Lower lobe of right lung (tissue), 2 donors: ENCODE results near the gene FILIP1L. TPM values are rescaled to one million over a fixed set of nuclear protein-coding genes. Genes with fewer than 3 reads are reported as not detected.

Experiments used
- ATAC-seq, 2 donors: fragments of 200-7000 bp; cut with Tn5 transposase; one replicate each; pipeline ENCODE4 v1.9.1; 2020 to 2022; ENCODE audit warnings: mild to moderate bottlenecking in 2 of 2, moderate library complexity in 2 of 2
- DNase-seq: peaks from one replicate; pipeline ENCODE4 v3.0.0-alpha.2; 2020
- H3K27ac ChIP-seq: fragments of 200-600 bp; one replicate; pipeline ENCODE4 v1.8.0; 2022
- H3K27me3 ChIP-seq: fragments of 200-600 bp; one replicate; pipeline ENCODE4 v1.8.0; 2022; ENCODE audit warnings: low read depth
- H3K36me3 ChIP-seq: fragments of 200-600 bp; one replicate; pipeline ENCODE4 v1.8.0; 2022; ENCODE audit warnings: mild to moderate bottlenecking
- H3K4me1 ChIP-seq: fragments of 200-600 bp; one replicate; pipeline ENCODE4 v1.8.0; 2022
- H3K4me3 ChIP-seq: fragments of 200-600 bp; one replicate; pipeline ENCODE4 v1.8.0; 2022; ENCODE audit warnings: mild to moderate bottlenecking
- H3K9me3 ChIP-seq: fragments of 200-600 bp; one replicate; pipeline ENCODE4 v1.8.0; 2022
- intact Hi-C: fragments of 100-400 bp; cut with DNase I; formaldehyde crosslinking; loops from one replicate; pipeline ENCODE4 v1.11.0; 2022
- total RNA-seq: library from RNA; stranded (reverse); fragmentation: NEBNext Ultra II Directional; extraction: Animal tissue kit (Norgen Biotek cat#: 25700); gene quantifications from one replicate; pipeline ENCODE4 v1.2.1, GENCODE V29; 2021
- TF ChIP-seq, protein P1 (sequence below): fragments of 200-600 bp; IDR thresholded peaks from one replicate; pipeline ENCODE4 v1.8.0; 2022; ENCODE audit warnings: antibody characterized with exemption, mild to moderate bottlenecking
- donor health status: DM: no; HTN: yes; CAD: no; lungs with severe emphysema.

The FILIP1L gene
- total RNA-seq, 1 donor from 2014 or later, result 25.0 TPM

DNA sequence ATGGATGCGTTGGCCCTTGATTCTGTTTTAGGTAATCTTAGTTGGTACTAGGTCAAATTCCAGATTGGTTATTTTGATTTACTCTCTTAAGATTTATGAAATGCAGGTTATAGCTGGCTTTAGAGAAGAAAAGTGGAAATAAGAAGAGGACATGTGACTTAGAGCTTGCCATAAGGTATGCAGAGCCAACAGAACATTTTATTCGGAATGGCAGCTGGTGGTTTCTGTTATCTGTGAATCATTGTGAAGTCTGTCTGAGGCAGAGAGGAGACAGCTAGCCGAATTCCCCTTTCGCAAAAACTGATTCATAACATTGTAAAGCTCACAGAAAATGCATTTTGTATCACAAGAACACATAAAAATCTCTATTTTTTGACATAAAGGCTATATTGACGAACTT lies 82.1 kb downstream of the FILIP1L start:
- TF ChIP-seq, protein P1, sequence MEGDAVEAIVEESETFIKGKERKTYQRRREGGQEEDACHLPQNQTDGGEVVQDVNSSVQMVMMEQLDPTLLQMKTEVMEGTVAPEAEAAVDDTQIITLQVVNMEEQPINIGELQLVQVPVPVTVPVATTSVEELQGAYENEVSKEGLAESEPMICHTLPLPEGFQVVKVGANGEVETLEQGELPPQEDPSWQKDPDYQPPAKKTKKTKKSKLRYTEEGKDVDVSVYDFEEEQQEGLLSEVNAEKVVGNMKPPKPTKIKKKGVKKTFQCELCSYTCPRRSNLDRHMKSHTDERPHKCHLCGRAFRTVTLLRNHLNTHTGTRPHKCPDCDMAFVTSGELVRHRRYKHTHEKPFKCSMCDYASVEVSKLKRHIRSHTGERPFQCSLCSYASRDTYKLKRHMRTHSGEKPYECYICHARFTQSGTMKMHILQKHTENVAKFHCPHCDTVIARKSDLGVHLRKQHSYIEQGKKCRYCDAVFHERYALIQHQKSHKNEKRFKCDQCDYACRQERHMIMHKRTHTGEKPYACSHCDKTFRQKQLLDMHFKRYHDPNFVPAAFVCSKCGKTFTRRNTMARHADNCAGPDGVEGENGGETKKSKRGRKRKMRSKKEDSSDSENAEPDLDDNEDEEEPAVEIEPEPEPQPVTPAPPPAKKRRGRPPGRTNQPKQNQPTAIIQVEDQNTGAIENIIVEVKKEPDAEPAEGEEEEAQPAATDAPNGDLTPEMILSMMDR, result no peak
- Histone ChIP-seq H3K4me1 (no peaks in the 10 kb centered on the region), H3K9me3 (no peaks in the 10 kb centered on the region), H3K27me3 (no peaks in the 10 kb centered on the region), H3K36me3 (no peaks in the 10 kb centered on the region), H3K4me3 (no peak overlapping the region), H3K27ac (no peak overlapping the region)
- intact Hi-C loops, result no loop called here
- ATAC-seq, result no peak
- DNase-seq, result no peak

GRCh38 chr3:100030914-100031425 lies 83.3 kb downstream of the FILIP1L start:
- intact Hi-C loops, result no loop called here
- Histone ChIP-seq H3K36me3 (no peaks in the 10 kb centered on the region), H3K27me3 (no peaks in the 10 kb centered on the region), H3K27ac (no peak overlapping the region), H3K4me3 (no peak overlapping the region), H3K4me1 (no peaks in the 10 kb centered on the region), H3K9me3 (no peaks in the 10 kb centered on the region)
- ATAC-seq, result no peak
- TF ChIP-seq, protein P1, result no peak
- no peak for DNase-seq

DNA sequence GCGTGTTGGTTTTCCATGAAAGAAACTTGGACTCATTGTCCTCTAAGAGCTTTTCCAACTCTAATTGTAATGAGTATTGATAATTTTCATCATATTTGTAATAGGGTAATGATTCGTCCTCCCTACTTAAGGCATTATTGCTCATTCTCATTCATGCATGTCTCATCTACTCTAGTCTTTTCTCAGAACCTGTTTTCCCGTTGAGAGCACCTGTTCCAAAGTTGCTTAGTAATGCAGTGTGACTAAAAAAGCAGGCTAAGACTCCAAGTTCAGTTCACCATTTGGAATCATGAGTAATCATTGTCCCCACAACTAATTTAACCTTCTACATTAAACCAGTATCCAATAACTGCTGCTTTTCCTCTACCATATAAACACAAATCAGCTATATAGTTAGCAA lies 84.0 kb downstream of the FILIP1L start:
- Histone ChIP-seq H3K27ac (no peak overlapping the region), H3K4me1 (no peaks in the 10 kb centered on the region), H3K4me3 (no peak overlapping the region), H3K36me3 (no peaks in the 10 kb centered on the region), H3K27me3 (no peaks in the 10 kb centered on the region), H3K9me3 (no peaks in the 10 kb centered on the region)
- DNase-seq (no peak), ATAC-seq (no peak)
- TF ChIP-seq, protein P1, result no peak
- intact Hi-C loops, result no loop called here

DNA sequence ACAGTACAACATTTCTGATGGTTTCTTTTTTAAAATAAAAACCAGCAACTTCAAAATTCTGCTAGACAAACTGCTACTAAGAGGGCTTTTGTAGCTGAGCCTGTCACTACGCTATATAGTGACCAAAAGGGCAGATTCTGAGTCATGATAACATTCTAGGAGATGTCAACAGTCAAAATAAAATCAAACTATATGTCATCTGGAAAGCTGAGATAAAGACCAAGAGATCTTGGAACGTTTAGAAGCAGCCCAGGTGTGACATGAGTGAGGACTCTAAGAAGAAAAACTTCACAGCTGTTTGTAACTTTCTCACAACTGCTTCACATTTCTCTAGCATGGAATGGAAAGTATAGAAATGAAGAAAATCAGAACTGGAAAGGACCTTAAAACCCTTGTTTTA lies 84.6 kb downstream of the FILIP1L start:
- TF ChIP-seq, protein P1, result no peak
- H3K4me3 ChIP-seq, result no peak overlapping the region
- ATAC-seq (no peak), DNase-seq (no peak)
- intact Hi-C loops, result no loop called here
- no peak overlapping the region for H3K27ac ChIP-seq
- H3K27me3 ChIP-seq, result no peaks in the 10 kb centered on the region
- no peaks in the 10 kb centered on the region for H3K36me3 ChIP-seq
- no peaks in the 10 kb centered on the region for H3K4me1 ChIP-seq
- H3K9me3 ChIP-seq, result no peaks in the 10 kb centered on the region

GRCh38 chr3:100029052-100029451 lies 85.2 kb downstream of the FILIP1L start:
- ATAC-seq (no peak), DNase-seq (no peak)
- Histone ChIP-seq H3K4me3 (no peak overlapping the region), H3K9me3 (no peaks in the 10 kb centered on the region), H3K36me3 (no peaks in the 10 kb centered on the region), H3K4me1 (no peaks in the 10 kb centered on the region), H3K27me3 (no peaks in the 10 kb centered on the region), H3K27ac (no peak overlapping the region)
- intact Hi-C loops, result no loop called here
- TF ChIP-seq, protein P1, result no peak

DNA sequence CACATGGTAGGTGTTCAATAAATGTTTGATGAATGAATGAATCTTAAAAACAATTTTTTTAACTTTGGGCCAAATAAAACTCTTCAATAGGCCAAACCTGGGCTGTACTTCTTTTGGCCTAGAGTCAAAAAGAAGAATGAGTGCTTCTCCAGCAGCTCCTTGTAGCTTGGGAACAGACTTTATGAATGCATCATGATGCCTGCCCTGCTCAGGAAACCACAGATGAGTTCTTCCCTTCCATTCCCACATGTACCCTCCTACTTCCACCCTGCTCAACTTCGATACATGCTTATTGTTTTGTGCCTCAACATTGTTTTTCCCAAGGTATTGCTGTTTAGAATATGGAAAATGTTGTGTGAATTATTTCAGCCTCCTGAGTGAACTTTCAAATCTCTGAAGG lies 87.0 kb downstream of the FILIP1L start:
- H3K9me3 ChIP-seq, result no peaks in the 10 kb centered on the region
- TF ChIP-seq, protein P1, result no peak
- intact Hi-C loops, result no loop called here

More for the DNA sequence above, 87.0 kb downstream of the FILIP1L start:
- DNase-seq, result no peak
- no peaks in the 10 kb centered on the region for H3K36me3 ChIP-seq
- no peak overlapping the region for H3K4me3 ChIP-seq
- no peak overlapping the region for H3K27ac ChIP-seq
- no peaks in the 10 kb centered on the region for H3K4me1 ChIP-seq
- ATAC-seq, result no peak
- H3K27me3 ChIP-seq, result no peaks in the 10 kb centered on the region
